H1 (cell line): ENCODE measurements around the gene NME9. TPM values are rescaled to one million over a fixed set of nuclear protein-coding genes. Genes with fewer than 3 reads are reported as not detected.

ENCODE experiments used
- CTCF ChIA-PET: fragments of 300-600 bp; sonication (Branson Sonifier 250); formaldehyde crosslinking; loops from one replicate; lab custom pipeline; 2021; ENCODE audit not compliant: partially characterized antibody; lab: Charles Lee
- POLR2A ChIA-PET: fragments of 300-600 bp; sonication (Branson Sonifier 250); formaldehyde crosslinking; loops from one replicate; lab custom pipeline; 2021; ENCODE audit warnings: inconsistent platforms; ENCODE audit not compliant: partially characterized antibody; lab: Charles Lee
- DNase-seq, 2 experiments: peaks; one replicate each; pipeline versions ENCODE4 v3.0.0 to v3.0.0-alpha.2; 2010 to 2022; ENCODE audit warnings: low spot score in 2 of 2, low read depth in 1 of 2, mixed read lengths in 1 of 2
- FAIRE-seq: peaks from 2 replicates; lab custom pipeline; 2011; peaks lifted over from hg19 to GRCh38; lab: Jason Lieb, UNC
- H2AFZ ChIP-seq: 2 replicates; pipeline ENCODE4 v1.8.1; 2012; ENCODE audit warnings: low read length, inconsistent platforms
- H2AK5ac ChIP-seq: 2 replicates; pipeline ENCODE4 v1.6.1; 2013; ENCODE audit warnings: low read depth, low read length
- H2BK120ac ChIP-seq: replicated peaks from 2 replicates; pipeline ENCODE3; 2013; ENCODE audit warnings: low read depth, low read length, inconsistent platforms
- H2BK12ac ChIP-seq: 2 replicates; pipeline ENCODE4 v1.6.1; 2013; ENCODE audit warnings: low read depth, low read length
- H2BK15ac ChIP-seq: 2 replicates; pipeline ENCODE4 v1.6.1; 2013; ENCODE audit warnings: low read length
- H2BK20ac ChIP-seq: 2 replicates; pipeline ENCODE4 v1.6.1; 2013; ENCODE audit warnings: low read length
- H2BK5ac ChIP-seq: 2 replicates; pipeline ENCODE4 v1.6.1; 2013; ENCODE audit warnings: low read depth, low read length
- H3K14ac ChIP-seq: 2 replicates; pipeline ENCODE4 v1.6.1; 2013; ENCODE audit warnings: inconsistent platforms; ENCODE audit not compliant: insufficient read length
- H3K18ac ChIP-seq: 2 replicates; pipeline ENCODE4 v1.6.1; 2013; ENCODE audit warnings: low read length; ENCODE audit errors: extremely low read depth
- H3K23ac ChIP-seq: 2 replicates; pipeline ENCODE4 v1.6.1; 2013; ENCODE audit warnings: inconsistent platforms; ENCODE audit not compliant: insufficient read length
- H3K23me2 ChIP-seq: 2 replicates; pipeline ENCODE4 v1.6.1; 2013; ENCODE audit warnings: low read depth, low read length
- H3K27ac ChIP-seq: 2 replicates; pipeline ENCODE4 v1.6.1; 2011; ENCODE audit warnings: low read depth, low read length, inconsistent platforms
- H3K27me3 ChIP-seq, 4 experiments: replicated peaks in 1 of 4; 1 replicate in 1 of 4; 2 replicates in 3 of 4; pipeline versions ENCODE4 v1.6.1 to v1.8.1; 2011 to 2013; ENCODE audit warnings: low read length in 3 of 4, mild to moderate bottlenecking in 3 of 4, inconsistent platforms in 2 of 4, mixed read lengths in 2 of 4, moderate library complexity in 1 of 4; ENCODE audit not compliant: control insufficient read depth in 3 of 4, insufficient read depth in 3 of 4; ENCODE audit errors: extremely low read depth in 1 of 4
- H3K36me3 ChIP-seq, 4 experiments: 2 replicates each; pipeline versions ENCODE4 v1.6.1 to v1.8.1; 2011 to 2013; ENCODE audit warnings: mild to moderate bottlenecking in 4 of 4, low read length in 3 of 4, moderate library complexity in 2 of 4, control low read depth in 1 of 4, inconsistent platforms in 1 of 4; ENCODE audit not compliant: insufficient read depth in 4 of 4, control insufficient read depth in 2 of 4
- H3K4ac ChIP-seq: replicated peaks from 2 replicates; pipeline ENCODE3; 2013; ENCODE audit warnings: low read length, low read depth, mixed read lengths, inconsistent platforms; ENCODE audit not compliant: insufficient read length
- H3K4me1 ChIP-seq, 4 experiments: replicated peaks in 1 of 4; 1 replicate in 1 of 4; 2 replicates in 3 of 4; pipeline versions ENCODE4 v1.6.1 to v1.8.1; 2011 to 2013; ENCODE audit warnings: low read length in 3 of 4, inconsistent platforms in 2 of 4, mixed read lengths in 1 of 4; ENCODE audit not compliant: insufficient read depth in 4 of 4, control insufficient read depth in 3 of 4
- H3K4me2 ChIP-seq, 2 experiments: 2 replicates each; pipeline versions ENCODE4 v1.6.1 to v1.8.1; 2011 to 2013; ENCODE audit warnings: low read depth in 2 of 2, low read length in 2 of 2, control low read depth in 1 of 2, inconsistent platforms in 1 of 2, mild to moderate bottlenecking in 1 of 2; ENCODE audit not compliant: insufficient read depth in 1 of 2
- H3K4me3 ChIP-seq, 4 experiments: fragments of 200-600, 300-600 bp in 1 of 4; sonication (generic), shearing (Covaris generic), sonication (Bioruptor Twin) in 1 of 4; 2 replicates each; pipeline versions ENCODE4 v1.5.1 to v1.8.1; 2011 to 2016; ENCODE audit warnings: low read length in 4 of 4, low read depth in 3 of 4, control low read depth in 2 of 4, inconsistent platforms in 2 of 4, mild to moderate bottlenecking in 2 of 4, mixed read lengths in 1 of 4, moderate library complexity in 1 of 4; ENCODE audit not compliant: insufficient read depth in 2 of 4; ENCODE audit errors: extremely low read depth in 1 of 4
- H3K56ac ChIP-seq: replicated peaks from 2 replicates; pipeline ENCODE3; 2013; ENCODE audit warnings: low read depth, mild to moderate bottlenecking, mixed read lengths, low read length, inconsistent platforms; ENCODE audit not compliant: insufficient read length
- H3K79me1 ChIP-seq: 2 replicates; pipeline ENCODE4 v1.6.1; 2013; ENCODE audit warnings: low read depth, low read length, control low read depth
- H3K79me2 ChIP-seq, 2 experiments: 2 replicates each; pipeline versions ENCODE4 v1.6.1 to v1.8.1; 2012 to 2013; ENCODE audit warnings: low read length in 2 of 2, mild to moderate bottlenecking in 2 of 2, inconsistent platforms in 1 of 2; ENCODE audit not compliant: insufficient read depth in 2 of 2, control insufficient read depth in 1 of 2
- H3K9ac ChIP-seq, 4 experiments: replicated peaks in 1 of 4; 1 replicate in 1 of 4; 2 replicates in 3 of 4; pipeline versions ENCODE4 v1.6.1 to v1.8.1; 2011 to 2013; ENCODE audit warnings: low read depth in 3 of 4, low read length in 3 of 4, control low read depth in 2 of 4, mild to moderate bottlenecking in 2 of 4, moderate library complexity in 2 of 4, inconsistent platforms in 1 of 4; ENCODE audit errors: extremely low read depth in 1 of 4
- H3K9me3 ChIP-seq, 2 experiments: 2 replicates each; pipeline versions ENCODE4 v1.6.1 to v1.8.1; 2012 to 2013; ENCODE audit warnings: mild to moderate bottlenecking in 2 of 2, moderate library complexity in 2 of 2, control low read depth in 1 of 2, inconsistent platforms in 1 of 2, low read depth in 1 of 2, low read length in 1 of 2, mixed read lengths in 1 of 2; ENCODE audit not compliant: insufficient read depth in 2 of 2
- H4K20me1 ChIP-seq, 2 experiments: replicated peaks in 1 of 2; 2 replicates each; pipeline versions ENCODE3 to v1.8.1; 2011 to 2013; ENCODE audit warnings: inconsistent platforms in 2 of 2, low read length in 2 of 2, mild to moderate bottlenecking in 1 of 2; ENCODE audit not compliant: insufficient read depth in 2 of 2, control insufficient read depth in 1 of 2
- H4K5ac ChIP-seq: 2 replicates; pipeline ENCODE4 v1.6.1; 2013; ENCODE audit warnings: low read length, low read depth, mixed read lengths, inconsistent platforms; ENCODE audit not compliant: insufficient read length
- H4K8ac ChIP-seq: 2 replicates; pipeline ENCODE4 v1.8.0; 2013; ENCODE audit warnings: mild to moderate bottlenecking, moderate library complexity, low read length, inconsistent platforms; ENCODE audit not compliant: insufficient read depth; ENCODE audit errors: extremely low read depth
- H4K91ac ChIP-seq: replicated peaks from 2 replicates; pipeline ENCODE3; 2013; ENCODE audit warnings: low read length, mixed read lengths, inconsistent platforms; ENCODE audit not compliant: insufficient read length
- BACH1 ChIP-seq: IDR thresholded peaks from 2 replicates; pipeline ENCODE4 v1.6.1; 2012; ENCODE audit warnings: low read length, improper control_type of control experiment
- CREB1 ChIP-seq: IDR thresholded peaks from 2 replicates; pipeline ENCODE4 v1.6.1; 2012; ENCODE audit warnings: inconsistent platforms
- EZH2 ChIP-seq: fragments of 200-600 bp; sonication (generic); IDR thresholded peaks from 2 replicates; pipeline ENCODE4 v1.7.1; 2012; ENCODE audit warnings: low read depth, mild to moderate bottlenecking, moderate library complexity, low read length, inconsistent platforms; ENCODE audit not compliant: severe bottlenecking
- HDAC2 ChIP-seq, 2 experiments: fragments of 300-600 bp in 1 of 2; sonication (generic) in 1 of 2; IDR thresholded peaks; 2 replicates each; pipeline ENCODE4 v1.6.1; 2011 to 2012; ENCODE audit warnings: low read depth in 2 of 2, low read length in 2 of 2, mild to moderate bottlenecking in 2 of 2, moderate library complexity in 2 of 2, borderline replicate concordance in 1 of 2, inconsistent platforms in 1 of 2
- JUN ChIP-seq: IDR thresholded peaks from 2 replicates; pipeline ENCODE4 v1.6.1; 2011; ENCODE audit warnings: low read depth, mild to moderate bottlenecking, improper control_type of control experiment, low read length
- MAFK ChIP-seq: IDR thresholded peaks from 2 replicates; pipeline ENCODE4 v1.6.1; 2012; ENCODE audit warnings: low read depth, mild to moderate bottlenecking, improper control_type of control experiment, low read length
- NRF1 ChIP-seq: IDR thresholded peaks from 2 replicates; pipeline ENCODE4 v1.6.1; 2011; ENCODE audit warnings: mild to moderate bottlenecking, low read depth, low read length, improper control_type of control experiment
- RAD21 ChIP-seq, 2 experiments: IDR thresholded peaks in 1 of 2; conservative IDR thresholded peaks in 1 of 2; 2 replicates each; pipeline ENCODE4 v1.6.1; 2011; ENCODE audit warnings: low read depth in 2 of 2, low read length in 2 of 2, improper control_type of control experiment in 1 of 2, inconsistent platforms in 1 of 2, mild to moderate bottlenecking in 1 of 2, moderate library complexity in 1 of 2
- SAP30 ChIP-seq: fragments of 300-600 bp; sonication (generic); IDR thresholded peaks from 2 replicates; pipeline ENCODE4 v1.7.1; 2012; ENCODE audit warnings: low read length, moderate library complexity, mild to moderate bottlenecking, inconsistent platforms; ENCODE audit not compliant: insufficient read depth, insufficient replicate concordance
- SP4 ChIP-seq: IDR thresholded peaks from 2 replicates; pipeline ENCODE4 v1.6.1; 2012; ENCODE audit warnings: low read length, inconsistent platforms
- TAF1 ChIP-seq: IDR thresholded peaks from 2 replicates; pipeline ENCODE4 v1.6.1; 2011; ENCODE audit warnings: mild to moderate bottlenecking, low read depth, low read length
- YY1 ChIP-seq: IDR thresholded peaks from 2 replicates; pipeline ENCODE4 v1.6.1; 2011; ENCODE audit warnings: low read depth, mild to moderate bottlenecking, low read length
- WGBS, 2 experiments: shearing (Covaris generic) in 1 of 2; methylation state at CpG; one replicate each; pipeline versions ENCODE4 v1.1.6 to v1.1.7; 2013 to 2015; ENCODE audit warnings: low lambda C conversion rate in 2 of 2, mixed read lengths in 2 of 2, inconsistent platforms in 1 of 2, low coverage in 1 of 2, missing lambda C conversion rate in 1 of 2; ENCODE audit not compliant: insufficient replicate concordance in 2 of 2, insufficient coverage in 1 of 2, insufficient read length in 1 of 2; ENCODE audit errors: extremely low coverage in 1 of 2, missing lambda C conversion rate in 1 of 2; 5-methylcytosine and 5-hydroxymethylcytosine counted together
- polyA plus RNA-seq, 7 experiments: library from polyadenylated mRNA; depleted of rRNA in 3 of 7; stranded (reverse) in 5 of 7; unstranded in 2 of 7; fragments of >200 nt in 5 of 7; fragments of 200-250 nt in 2 of 7; gene quantifications; 1 replicate in 5 of 7; 2 replicates in 1 of 7; 4 replicates in 1 of 7; pipeline versions ENCODE4 v1.2.1 to v1.2.3, GENCODE V29; 2011 to 2013; ENCODE audit warnings: missing spikeins in 2 of 7, mixed read lengths in 2 of 7
- total RNA-seq: library from RNA; stranded (reverse); fragmentation: NEBNext Ultra II Directional; extraction: Animal tissue kit (Norgen Biotek cat#: 25700); gene quantifications from 2 replicates; pipeline ENCODE4 v1.2.1, GENCODE V29; 2021

The NME9 gene
- total and polyA plus RNA-seq, 2 of the 8 experiments (the other 6 are each of a cell fraction or from before 2014, with no cell fraction given) = 0.11 TPM; not detected in 1

- Histone ChIP-seq H2BK15ac (no peak overlapping the region), H4K8ac (no peak overlapping the region), H3K27ac (no peak overlapping the region), H3K4ac (no peak overlapping the region), H3K79me1 (no peaks in the 10 kb centered on the region; the same call in 1 of the 2 replicates), H4K5ac (no peak overlapping the region), H3K18ac (no peak overlapping the region), H2BK120ac (no peak overlapping the region), H2BK12ac (no peak overlapping the region), H4K20me1 (no peaks in the 10 kb centered on the region), H3K9me3 (no peaks in the 10 kb centered on the region), H3K14ac (no peak overlapping the region), H2AFZ (no peak overlapping the region), H2BK5ac (no peak overlapping the region), H3K27me3 (peaks cover 0 to 13% (median 3%) of the 10 kb centered on the region in 4 experiments; a peak in 3 of 7 replicates), H3K36me3 (no peaks in the 10 kb centered on the region), H2AK5ac (no peak overlapping the region), H4K91ac (no peak overlapping the region), H3K56ac (no peak overlapping the region), H3K4me1 (peaks cover 0 to 10% (median 4%) of the 10 kb centered on the region in 4 experiments; a peak in 3 of 7 replicates), H3K23ac (no peak overlapping the region), H3K4me3 (no peak overlapping the region; a peak in 1 of 8 replicates), H3K9ac (no peak overlapping the region), H3K4me2 (peak overlapping the region; percentile 74 to 78; a peak in 1 of 4 replicates), H3K23me2 (peaks cover 2% of the 10 kb centered on the region; the same call in 1 of the 2 replicates), H2BK20ac (no peak overlapping the region), H3K79me2 (no peaks in the 10 kb centered on the region)
- no peak for FAIRE-seq
- no peak for DNase-seq
- CTCF ChIA-PET = interaction anchor here (0.6 to 8.5 kb wide), 19 partner anchors 9 to 565 kb away, joined by 3 to 66 read pairs (median 4); partner anchors contain the start of gene DBR1
- POLR2A ChIA-PET = interaction anchor here (0.8 to 2.4 kb wide), 13 partner anchors 9 to 514 kb away, joined by 3 to 9 read pairs (median 4); partner anchors contain the start of gene ARMC8
- 90% methylated on average over 15 of the region's 15 CpGs; no CpG with 5 or more reads in 1 of the 2 experiments for WGBS, 2 experiments
- TF ChIP-seq TAF1 = no peak
- no peak for TF ChIP-seq CREB1
- no peak for TF ChIP-seq YY1
- no peak for TF ChIP-seq JUN
- TF ChIP-seq RAD21 (IDR thresholded peaks at IDR 0.05 in 1 of 2, conservative IDR thresholded peaks at IDR 0.05 in 1 of 2; ENCODE audit: low read depth in 2 of 2, low read length in 2 of 2) = no peak
- no peak for TF ChIP-seq SAP30
- no peak for TF ChIP-seq HDAC2 (IDR thresholded peaks at IDR 0.05; ENCODE audit: borderline replicate concordance in 1 of 2, low read depth in 2 of 2, low read length in 2 of 2)
- no peak for TF ChIP-seq NRF1
- no peak for TF ChIP-seq EZH2
- TF ChIP-seq SP4 = no peak
- TF ChIP-seq BACH1 = no peak
- TF ChIP-seq MAFK = no peak
These were observed 20.4 kb upstream of the NME9 start for GRCh38 chr3:138349926-138350665.
